SK-N-MC (cell line): ENCODE measurements around the gene MED27.

Experiments
- EZH2 ChIP-seq: fragments of 200-600 bp; sonication (generic); IDR thresholded peaks from one replicate; pipeline ENCODE4 v1.6.1; 2017; ENCODE audit warnings: antibody characterized with exemption
- FOXP2 ChIP-seq: optimal IDR thresholded peaks from 2 replicates; pipeline ENCODE3; 2011; ENCODE audit warnings: mild to moderate bottlenecking, moderate library complexity; ENCODE audit not compliant: insufficient read depth; ENCODE audit errors: extremely low read length, control extremely low read depth
- POLR2AphosphoS5 ChIP-seq: IDR thresholded peaks from 2 replicates; pipeline ENCODE4 v1.6.1; 2012; ENCODE audit warnings: mild to moderate bottlenecking, low read depth, low read length, borderline replicate concordance

DNA sequence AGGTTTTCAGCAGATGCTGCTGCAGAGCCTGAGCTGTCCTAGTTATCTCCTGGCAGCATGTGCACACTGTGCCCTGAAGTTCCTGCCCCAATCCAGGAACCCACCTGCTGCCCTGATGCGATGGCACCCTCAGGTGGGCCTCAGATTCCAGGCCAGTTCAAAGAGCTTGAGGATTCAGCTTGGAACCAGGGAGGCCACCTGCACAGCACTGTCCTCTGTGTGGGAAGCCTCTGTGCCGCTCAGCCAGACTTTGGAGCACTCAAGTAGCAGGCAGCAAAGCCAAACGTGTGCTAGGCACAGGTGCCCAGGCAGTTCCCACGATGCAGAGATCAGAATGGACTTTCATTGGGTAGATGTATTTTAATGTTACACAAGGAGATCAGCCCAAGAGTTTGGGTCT lies 207.0 kb downstream of the MED27 start:
- TF ChIP-seq EZH2 (no peak), POLR2AphosphoS5 (no peak), FOXP2 (no peak)
